ENCODE data around the gene HIF3A.

Gene HIF3A

DNA sequence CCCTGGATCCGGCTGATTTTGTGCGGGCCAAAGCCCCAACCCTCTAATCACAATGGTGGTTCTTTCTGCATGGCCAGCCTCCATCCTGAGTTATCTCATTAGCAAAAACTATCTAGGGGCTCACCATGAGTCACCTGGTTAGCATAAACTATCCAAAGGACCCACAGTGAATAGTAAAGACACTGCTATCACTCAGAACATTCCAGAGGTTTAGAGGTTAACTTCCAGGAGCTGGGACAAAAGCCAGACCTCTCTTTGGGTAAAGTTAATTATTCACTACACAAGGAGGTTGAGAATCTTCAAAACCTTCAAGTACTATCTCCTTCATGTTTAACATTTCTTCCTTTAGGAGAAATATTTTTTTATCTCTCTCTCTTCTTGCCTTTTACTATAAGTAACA, 31.2 kb downstream of the HIF3A start:
- TF ChIP-seq MYC (IDR thresholded peaks at IDR 0.05; ENCODE audit: low read depth, low read length): no peak
- TF ChIP-seq, protein P1, sequence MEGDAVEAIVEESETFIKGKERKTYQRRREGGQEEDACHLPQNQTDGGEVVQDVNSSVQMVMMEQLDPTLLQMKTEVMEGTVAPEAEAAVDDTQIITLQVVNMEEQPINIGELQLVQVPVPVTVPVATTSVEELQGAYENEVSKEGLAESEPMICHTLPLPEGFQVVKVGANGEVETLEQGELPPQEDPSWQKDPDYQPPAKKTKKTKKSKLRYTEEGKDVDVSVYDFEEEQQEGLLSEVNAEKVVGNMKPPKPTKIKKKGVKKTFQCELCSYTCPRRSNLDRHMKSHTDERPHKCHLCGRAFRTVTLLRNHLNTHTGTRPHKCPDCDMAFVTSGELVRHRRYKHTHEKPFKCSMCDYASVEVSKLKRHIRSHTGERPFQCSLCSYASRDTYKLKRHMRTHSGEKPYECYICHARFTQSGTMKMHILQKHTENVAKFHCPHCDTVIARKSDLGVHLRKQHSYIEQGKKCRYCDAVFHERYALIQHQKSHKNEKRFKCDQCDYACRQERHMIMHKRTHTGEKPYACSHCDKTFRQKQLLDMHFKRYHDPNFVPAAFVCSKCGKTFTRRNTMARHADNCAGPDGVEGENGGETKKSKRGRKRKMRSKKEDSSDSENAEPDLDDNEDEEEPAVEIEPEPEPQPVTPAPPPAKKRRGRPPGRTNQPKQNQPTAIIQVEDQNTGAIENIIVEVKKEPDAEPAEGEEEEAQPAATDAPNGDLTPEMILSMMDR (IDR thresholded peaks at IDR 0.05; ENCODE audit: low read depth, low read length): no peak
- TF ChIP-seq MAX (IDR thresholded peaks at IDR 0.05; ENCODE audit: low read depth, low read length): no peak
- TF ChIP-seq POLR2A (IDR thresholded peaks at IDR 0.05; ENCODE audit: extremely low read depth, insufficient read length): no peak
- H3K4me3 ChIP-seq (ENCODE audit: low read depth, low read length): no peak overlapping the region
- DNase-seq (ENCODE audit: low read depth): no peak

GRCh38 chr19:46330319-46330918, 33.6 kb downstream of the HIF3A start:
- no peak for TF ChIP-seq MYC (IDR thresholded peaks at IDR 0.05; ENCODE audit: low read depth, low read length)
- DNase-seq (ENCODE audit: low read depth): no peak
- no peak overlapping the region for H3K4me3 ChIP-seq (ENCODE audit: low read depth, low read length)

GRCh38 chr19:46337487-46337886, 40.6 kb downstream of the HIF3A start:
- no peak overlapping the region for H3K4me3 ChIP-seq (ENCODE audit: low read depth, low read length)
- TF ChIP-seq MAX (IDR thresholded peaks at IDR 0.05; ENCODE audit: low read depth, low read length) (no peak), MYC (IDR thresholded peaks at IDR 0.05; ENCODE audit: low read depth, low read length) (no peak)
- DNase-seq (ENCODE audit: low read depth): no peak

DNA sequence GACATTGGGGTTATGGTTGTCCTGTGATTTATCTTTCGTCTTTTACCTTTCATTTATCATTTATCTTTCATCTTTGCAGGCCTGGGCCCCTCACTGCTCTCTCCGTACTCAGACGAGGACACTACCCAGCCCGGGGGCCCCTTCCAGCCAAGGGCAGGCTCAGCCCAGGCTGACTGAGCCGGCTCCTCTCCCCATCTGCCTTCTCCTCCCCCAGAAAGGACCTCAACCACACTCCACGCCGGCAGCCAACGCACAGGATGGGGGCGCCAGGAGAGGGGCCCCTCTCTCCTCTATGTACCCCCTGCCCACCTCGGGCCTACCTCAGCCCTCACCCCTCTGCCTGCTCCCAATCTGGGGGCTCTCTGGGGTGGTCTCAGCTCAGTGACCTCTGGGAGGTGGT, 42.6 kb downstream of the HIF3A start:
- TF ChIP-seq POLR2A (IDR thresholded peaks at IDR 0.05; ENCODE audit: extremely low read depth, insufficient read length) (no peak), MYC (IDR thresholded peaks at IDR 0.05; ENCODE audit: low read depth, low read length) (no peak), MAX (IDR thresholded peaks at IDR 0.05; ENCODE audit: low read depth, low read length) (no peak)
- TF ChIP-seq, protein P1 (IDR thresholded peaks at IDR 0.05; ENCODE audit: low read depth, low read length): no peak
- H3K4me3 ChIP-seq (ENCODE audit: low read depth, low read length): no peak overlapping the region
- no peak for DNase-seq (ENCODE audit: low read depth)

GRCh38 chr19:46340051-46340659, 43.3 kb downstream of the HIF3A start:
- H3K4me3 ChIP-seq (ENCODE audit: low read depth, low read length): no peak overlapping the region
- no peak for DNase-seq (ENCODE audit: low read depth)
- TF ChIP-seq MYC (IDR thresholded peaks at IDR 0.05; ENCODE audit: low read depth, low read length) (no peak), MAX (IDR thresholded peaks at IDR 0.05; ENCODE audit: low read depth, low read length) (no peak), POLR2A (IDR thresholded peaks at IDR 0.05; ENCODE audit: extremely low read depth, insufficient read length) (no peak)
- TF ChIP-seq, protein P1 (IDR thresholded peaks at IDR 0.05; ENCODE audit: low read depth, low read length): no peak

GRCh38 chr19:46341937-46342336, 45.1 kb downstream of the HIF3A start:
- no peak for DNase-seq (ENCODE audit: low read depth)
- no peak overlapping the region for H3K4me3 ChIP-seq (ENCODE audit: low read depth, low read length)
- TF ChIP-seq, protein P1 (IDR thresholded peaks at IDR 0.05; ENCODE audit: low read depth, low read length): no peak
- TF ChIP-seq MAX (IDR thresholded peaks at IDR 0.05; ENCODE audit: low read depth, low read length) (no peak), MYC (IDR thresholded peaks at IDR 0.05; ENCODE audit: low read depth, low read length) (no peak), POLR2A (IDR thresholded peaks at IDR 0.05; ENCODE audit: extremely low read depth, insufficient read length) (no peak)

Measured in NB4 (cell line).